HL-60 (cell line): ENCODE measurements around the gene MACROD1.
"Not testable (repeated sequence)": the region's sequence is repeated elsewhere in the genome, so short reads cannot be mapped to it uniquely, and the experiment has no call there.

Source experiments
- DNase-seq, 2 experiments: peaks; one replicate each; pipeline ENCODE4 v3.0.0-alpha.2; 2010 to 2020; ENCODE audit warnings: low read depth in 1 of 2, low spot score in 1 of 2
- H3K27ac ChIP-seq: fragments of 250-450 bp; sonication (Bioruptor Pico); replicated peaks from 2 replicates; pipeline ENCODE4 v1.5.1; 2020; ENCODE audit warnings: mild to moderate bottlenecking, moderate library complexity
- H3K27me3 ChIP-seq: fragments of 250-450 bp; sonication (Bioruptor Pico); 2 replicates; pipeline ENCODE4 v1.5.1; 2021; ENCODE audit warnings: mild to moderate bottlenecking, moderate library complexity; ENCODE audit not compliant: insufficient read depth, poor library complexity, severe bottlenecking
- H3K4me3 ChIP-seq: replicated peaks from 2 replicates; pipeline ENCODE4 v1.5.1; 2011; ENCODE audit warnings: mild to moderate bottlenecking, control low read depth, low read length; ENCODE audit not compliant: insufficient read depth
- CTCF ChIP-seq: IDR thresholded peaks from one replicate; pipeline ENCODE4 v1.5.1; 2011; ENCODE audit warnings: low read length, control low read depth, inconsistent platforms; ENCODE audit not compliant: insufficient read depth
- GABPA ChIP-seq: IDR thresholded peaks from 2 replicates; pipeline ENCODE4 v1.6.1; 2012; ENCODE audit warnings: low read depth
- POLR2AphosphoS5 ChIP-seq: IDR thresholded peaks from 2 replicates; pipeline ENCODE4 v1.6.1; 2012; ENCODE audit warnings: low read depth
- REST ChIP-seq: IDR thresholded peaks from 2 replicates; pipeline ENCODE4 v1.6.1; 2012; ENCODE audit warnings: low read depth; ENCODE audit not compliant: insufficient replicate concordance
- SPI1 ChIP-seq: IDR thresholded peaks from 2 replicates; pipeline ENCODE4 v1.6.1; 2012; ENCODE audit warnings: low read depth, mild to moderate bottlenecking, borderline replicate concordance

Gene MACROD1

DNA sequence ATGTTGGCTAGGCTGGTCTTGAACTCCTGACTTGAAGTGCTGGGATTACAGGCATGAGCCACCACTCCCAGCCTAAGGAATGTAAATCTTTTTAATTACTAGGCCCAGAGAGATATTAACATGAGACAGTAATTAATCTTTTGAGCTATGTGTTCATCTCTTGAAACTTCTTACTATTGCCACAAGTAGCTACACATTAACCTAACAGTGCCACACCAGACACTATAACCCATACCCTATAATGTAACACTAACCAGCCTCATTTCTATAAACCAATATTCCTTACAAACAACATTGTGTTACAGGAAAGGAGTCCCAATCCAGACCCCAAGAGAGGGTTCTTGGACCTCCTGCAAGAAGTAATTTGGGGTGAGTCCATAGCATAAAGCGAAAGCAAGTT, 199.5 kb downstream of the MACROD1 start:
- TF ChIP-seq REST, result no peak
- TF ChIP-seq SPI1, result no peak
- no peak for TF ChIP-seq POLR2AphosphoS5
- no peak for TF ChIP-seq CTCF
- TF ChIP-seq GABPA, result no peak
- H3K27me3 ChIP-seq, result no peaks in the 10 kb centered on the region
- DNase-seq, result no peak
- H3K4me3 ChIP-seq, result no peak overlapping the region
- H3K27ac ChIP-seq, result no peak overlapping the region

- H3K4me3 ChIP-seq, DNase-seq, H3K27ac ChIP-seq, H3K27me3 ChIP-seq: not testable (repeated sequence)
Measured at GRCh38 chr11:63963895-63964294, 202.0 kb downstream of the MACROD1 start.

DNA sequence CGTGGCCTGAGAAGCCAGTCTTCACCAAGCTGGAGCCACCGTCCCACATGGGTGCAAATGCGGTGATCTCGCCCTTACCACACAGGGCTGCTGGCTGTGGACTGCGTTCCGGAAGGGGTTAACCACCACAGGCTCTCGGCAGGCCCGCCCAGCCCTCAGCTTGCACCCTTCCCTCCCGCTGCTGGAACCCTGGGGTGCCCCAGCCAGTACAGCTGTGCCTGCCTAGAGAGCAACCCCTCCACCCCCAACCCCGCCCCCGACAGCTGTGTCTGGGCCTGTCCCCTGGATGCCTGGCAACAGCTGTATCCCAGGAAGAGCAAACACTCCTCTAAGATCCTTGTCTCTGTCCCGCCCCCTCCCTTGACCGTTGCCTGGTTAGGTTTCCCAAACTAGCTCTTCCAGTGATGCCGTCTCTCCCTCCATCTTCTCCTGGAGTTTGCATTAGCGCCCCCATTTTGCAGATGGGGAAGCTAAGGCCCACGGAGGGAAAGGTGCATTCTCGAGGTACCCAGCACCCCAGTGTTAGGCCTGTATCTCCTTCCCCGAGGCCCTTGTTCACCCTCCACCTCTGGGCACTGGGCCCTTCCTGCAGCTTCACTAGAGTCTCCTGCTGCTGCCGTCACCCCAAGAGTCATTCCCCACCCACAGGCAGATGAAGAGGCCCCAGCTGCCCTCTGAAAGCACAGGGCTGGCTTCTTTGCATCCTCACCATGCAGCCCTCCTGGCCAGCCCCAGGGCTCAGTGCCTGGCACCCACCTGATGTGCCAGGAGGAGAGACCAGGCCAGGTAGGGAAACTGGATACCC, 204.1 kb downstream of the MACROD1 start:
- Histone ChIP-seq H3K27ac (peak overlapping the region; percentile 36), H3K4me3 (no peak overlapping the region), H3K27me3 (no peaks in the 10 kb centered on the region)
- TF ChIP-seq SPI1, result no peak
- TF ChIP-seq CTCF, result no peak
- peak; percentile 91 for TF ChIP-seq POLR2AphosphoS5
- peak; percentile 67 to 90 for DNase-seq

GRCh38 chr11:63958008-63958407, 207.9 kb downstream of the MACROD1 start:
- Histone ChIP-seq H3K27ac (no peak overlapping the region), H3K27me3 (no peaks in the 10 kb centered on the region), H3K4me3 (no peak overlapping the region)
- DNase-seq, result no peak
- TF ChIP-seq POLR2AphosphoS5 (no peak), GABPA (no peak), SPI1 (no peak), REST (no peak), CTCF (no peak)
